ENCODE results near the gene MRFAP1L1. TPM values are rescaled to one million over a fixed set of nuclear protein-coding genes. Genes with fewer than 3 reads are reported as not detected.

Gene MRFAP1L1
- total RNA-seq, 1 donor from 2014 or later: 43.0 TPM

- Mint-ChIP-seq H3K9me3 (ENCODE audit: unreplicated experiment) (no peaks in the 10 kb centered on the region), H3K36me3 (ENCODE audit: low read depth, unreplicated experiment) (no peaks in the 10 kb centered on the region), H3K4me1 (ENCODE audit: unreplicated experiment) (peaks cover 4% of the 10 kb centered on the region), H3K27ac (ENCODE audit: unreplicated experiment) (no peak overlapping the region), H3K27me3 (ENCODE audit: unreplicated experiment) (peaks cover 2% of the 10 kb centered on the region), H3K4me3 (ENCODE audit: unreplicated experiment) (no peak overlapping the region)
- TF ChIP-seq CTCF (IDR thresholded peaks at IDR 0.05; ENCODE audit: unreplicated experiment): no peak
- DNase-seq (ENCODE audit: low spot score): no peak
Observed at GRCh38 chr4:6753891-6754290, 44.2 kb upstream of the MRFAP1L1 start.

- peaks cover 4% of the 10 kb centered on the region for H3K4me1 Mint-ChIP-seq (ENCODE audit: unreplicated experiment)
- no peaks in the 10 kb centered on the region for H3K36me3 Mint-ChIP-seq (ENCODE audit: low read depth, unreplicated experiment)
- no peak overlapping the region for H3K27ac Mint-ChIP-seq (ENCODE audit: unreplicated experiment)
- H3K27me3 Mint-ChIP-seq (ENCODE audit: unreplicated experiment): peaks cover 4% of the 10 kb centered on the region
- H3K4me3 Mint-ChIP-seq (ENCODE audit: unreplicated experiment): no peak overlapping the region
- no peaks in the 10 kb centered on the region for H3K9me3 Mint-ChIP-seq (ENCODE audit: unreplicated experiment)
- no peak for DNase-seq (ENCODE audit: low spot score)
- TF ChIP-seq CTCF (IDR thresholded peaks at IDR 0.05; ENCODE audit: unreplicated experiment): no peak
Observed at GRCh38 chr4:6753103-6753560, 43.5 kb upstream of the MRFAP1L1 start.

- Mint-ChIP-seq H3K9me3 (ENCODE audit: unreplicated experiment) (no peaks in the 10 kb centered on the region), H3K27me3 (ENCODE audit: unreplicated experiment) (peaks cover 6% of the 10 kb centered on the region), H3K4me1 (ENCODE audit: unreplicated experiment) (peaks cover 4% of the 10 kb centered on the region), H3K4me3 (ENCODE audit: unreplicated experiment) (no peak overlapping the region), H3K27ac (ENCODE audit: unreplicated experiment) (no peak overlapping the region), H3K36me3 (ENCODE audit: low read depth, unreplicated experiment) (no peaks in the 10 kb centered on the region)
- no peak for TF ChIP-seq CTCF (IDR thresholded peaks at IDR 0.05; ENCODE audit: unreplicated experiment)
- no peak for DNase-seq (ENCODE audit: low spot score)
Observed at GRCh38 chr4:6752486-6752829, 42.8 kb upstream of the MRFAP1L1 start.

- H3K4me3 Mint-ChIP-seq (ENCODE audit: unreplicated experiment): no peak overlapping the region
- no peaks in the 10 kb centered on the region for H3K9me3 Mint-ChIP-seq (ENCODE audit: unreplicated experiment)
- no peak for DNase-seq (ENCODE audit: low spot score)
- H3K27me3 Mint-ChIP-seq (ENCODE audit: unreplicated experiment): peaks cover 6% of the 10 kb centered on the region
- TF ChIP-seq CTCF (IDR thresholded peaks at IDR 0.05; ENCODE audit: unreplicated experiment): no peak
- H3K27ac Mint-ChIP-seq (ENCODE audit: unreplicated experiment): peak overlapping the region; percentile 9
- peaks cover 4% of the 10 kb centered on the region for H3K4me1 Mint-ChIP-seq (ENCODE audit: unreplicated experiment)
- no peaks in the 10 kb centered on the region for H3K36me3 Mint-ChIP-seq (ENCODE audit: low read depth, unreplicated experiment)
Observed at GRCh38 chr4:6751611-6752485, 42.2 kb upstream of the MRFAP1L1 start.
